Measurements from ENCODE around the gene CDC42. TPM values are rescaled to one million over a fixed set of nuclear protein-coding genes. Genes with fewer than 3 reads are reported as not detected.
A peak's percentile ranks its signal among the peaks of the same experiment; 100 is the strongest.
"Not testable (repeated sequence)": the region's sequence is repeated elsewhere in the genome, so short reads cannot be mapped to it uniquely, and the experiment has no call there.

Gene CDC42
- total RNA-seq (100 to 1,000 TPM; 186 to 385 (median 305) TPM), polyA plus RNA-seq (100 to 1,000 TPM; 186 to 427 TPM), total RNA-seq (225 reads per million, percentile 94 among the genes with 10 or more reads in this experiment)

DNA sequence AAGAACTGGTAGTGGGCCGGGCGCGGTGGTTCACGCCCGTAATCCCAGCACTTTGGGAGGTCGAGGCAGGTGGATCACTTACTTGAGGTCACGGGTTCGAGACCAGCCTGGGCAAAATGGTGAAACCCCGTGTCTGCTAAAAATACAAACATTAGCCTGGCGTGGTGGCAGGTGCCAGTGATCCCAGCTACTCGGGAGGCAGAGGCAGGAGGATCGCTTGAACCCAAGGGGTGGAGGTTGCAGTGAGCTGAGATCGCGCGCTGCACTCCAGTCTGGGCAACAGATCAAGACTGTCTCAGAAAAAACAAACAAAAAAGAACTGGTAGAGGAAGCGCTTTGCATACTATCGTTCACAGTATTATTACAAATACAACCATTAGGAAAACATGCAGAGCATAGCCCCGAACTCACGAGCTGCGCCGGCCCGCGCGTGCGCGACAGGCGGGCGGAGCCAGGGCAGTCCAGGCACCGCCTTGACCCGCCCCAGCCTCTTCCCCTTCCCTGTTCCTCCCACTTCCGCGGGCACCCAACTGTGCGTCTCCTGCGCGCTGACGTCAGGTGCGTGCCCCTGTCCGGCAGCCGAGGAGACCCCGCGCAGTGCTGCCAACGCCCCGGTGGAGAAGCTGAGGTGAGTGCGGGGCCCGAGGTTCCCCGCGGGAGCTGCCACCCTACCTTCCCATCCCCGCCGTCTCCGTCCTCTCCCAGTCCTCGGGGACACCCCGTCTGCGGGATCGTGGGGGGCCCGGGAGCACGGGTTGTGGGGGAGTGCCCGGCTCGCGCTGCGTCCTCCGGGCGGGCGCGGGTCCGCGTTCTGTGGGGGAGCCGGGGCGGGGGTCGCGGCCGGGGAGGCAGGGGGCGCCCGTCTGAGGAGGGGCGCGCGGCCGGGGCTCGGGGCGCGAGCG lies at the start of gene CDC42:
Gene CDC42 (plus strand): TSS at position 595 of the 902 bp plus-strand sequence. CDS start 25,770 bp downstream, outside the sequence.
- Histone ChIP-seq H3K4me3 (ENCODE audit: low read length) (peak within 1 kb of the TSS; percentile 74), H3K27ac (ENCODE audit: low read depth, low read length) (peak within 1 kb of the TSS; percentile 98), H3K36me3 (ENCODE audit: control insufficient read depth in 2 of 3, insufficient read depth in 3 of 3, low read length in 3 of 3) (peaks cover 0 to 11% (median 3%) of the 10 kb centered on the region in 3 experiments), H3K9me3 (ENCODE audit: control insufficient read depth in 2 of 3, low read length in 3 of 3) (no peaks in the 10 kb centered on the region), H3K4me1 (ENCODE audit: control insufficient read depth in 2 of 2, insufficient read depth in 2 of 2, low read length in 2 of 2) (peaks cover 38 to 45% of the 10 kb centered on the region in 2 donors), H3K27me3 (ENCODE audit: control insufficient read depth in 2 of 2, insufficient read depth in 2 of 2, low read length in 2 of 2) (no peaks in the 10 kb centered on the region)
- Mint-ChIP-seq H3K4me1 (peaks cover 50 to 79% (median 61%) of the 10 kb centered on the region in 7 donors), H3K4me3 (peak within 1 kb of the TSS; percentile 96 to 100 (median 99)), H3K27me3 (peaks cover 0 to 2% (median 0%) of the 10 kb centered on the region in 5 donors), H3K36me3 (peaks cover 0 to 28% (median 16%) of the 10 kb centered on the region in 5 donors), H3K9me3 (peaks cover 0 to 7% (median 0%) of the 10 kb centered on the region in 11 donors), H3K27ac (peak within 1 kb of the TSS; percentile 91 to 100 (median 99))
- DNase-seq (peak; percentile 95 to 99 (median 98)), ATAC-seq (peak; percentile 96)
- ChIA-PET CTCF (interaction anchor here (1.0 to 5.0 kb wide), 6 partner anchors 11 to 29 kb away, joined by 3 to 56 read pairs (median 4); no protein-coding TSS in a partner anchor), POLR2A (interaction anchor here (0.7 to 16.8 kb wide), 9 partner anchors 14 to 759 kb away, joined by 3 to 774 read pairs (median 11); no protein-coding TSS in a partner anchor)
- intact Hi-C loops (cut with micrococcal nuclease), result loop anchor here (1.0 to 5.0 kb wide), 7 partner anchors 12 to 400 kb away; partner anchors contain the start of gene USP48 (in 2 of the 2)

DNA sequence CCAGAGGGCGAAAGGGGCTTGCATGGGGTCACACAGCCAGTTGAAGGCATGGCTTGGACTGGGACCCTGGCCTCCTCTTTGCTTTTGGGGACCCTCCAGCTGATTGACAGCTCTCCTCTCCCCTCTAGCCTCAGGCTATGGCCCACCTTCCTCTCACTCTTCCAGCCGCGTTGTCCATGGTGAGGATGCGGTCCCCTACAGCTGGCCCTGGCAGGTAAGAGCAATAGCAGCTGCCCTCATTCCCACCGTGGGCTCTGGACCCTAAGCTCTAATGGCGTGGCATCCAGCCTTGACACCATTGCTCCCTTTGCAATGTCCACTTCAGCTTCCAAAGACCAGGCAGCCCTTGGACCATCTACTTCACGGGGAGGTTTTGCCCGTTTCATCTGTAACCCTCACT lies 49.6 kb upstream of the CDC42 start:
- H3K36me3 ChIP-seq (ENCODE audit: control insufficient read depth in 2 of 3, insufficient read depth in 3 of 3, low read length in 3 of 3); H3K9me3 Mint-ChIP-seq; ATAC-seq; H3K27me3 Mint-ChIP-seq; H3K27ac Mint-ChIP-seq; DNase-seq; H3K36me3 Mint-ChIP-seq; H3K9me3 ChIP-seq (ENCODE audit: control insufficient read depth in 2 of 3, low read length in 3 of 3); CTCF ChIA-PET; H3K4me3 Mint-ChIP-seq; POLR2A ChIA-PET; intact Hi-C loops (cut with micrococcal nuclease); H3K4me3 ChIP-seq (ENCODE audit: low read length); H3K27ac ChIP-seq (ENCODE audit: low read depth, low read length); H3K4me1 Mint-ChIP-seq; H3K4me1 ChIP-seq (ENCODE audit: control insufficient read depth in 2 of 2, insufficient read depth in 2 of 2, low read length in 2 of 2); H3K27me3 ChIP-seq (ENCODE audit: control insufficient read depth in 2 of 2, insufficient read depth in 2 of 2, low read length in 2 of 2): not testable (repeated sequence)

DNA sequence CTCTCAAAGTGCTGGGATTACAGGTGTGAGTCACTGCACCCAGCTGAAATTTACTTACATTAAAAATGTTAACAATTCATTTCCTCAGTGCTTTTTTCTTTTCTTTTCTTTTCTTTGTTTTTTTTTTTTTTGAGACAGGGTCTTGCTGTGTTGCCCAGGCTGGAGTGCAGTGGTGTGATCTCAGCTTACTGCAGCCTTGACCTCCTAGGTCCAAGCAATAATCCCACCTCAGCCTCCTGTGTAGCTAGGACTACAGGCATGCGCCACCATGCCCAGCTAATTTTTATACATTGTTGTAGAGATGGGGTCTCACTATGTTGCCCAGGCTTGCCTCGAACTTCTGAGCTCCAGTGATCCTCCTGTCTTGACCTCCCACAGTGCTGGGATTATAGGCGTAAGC lies 48.5 kb upstream of the CDC42 start:
- ATAC-seq; intact Hi-C loops (cut with micrococcal nuclease); H3K27me3 ChIP-seq (ENCODE audit: control insufficient read depth in 2 of 2, insufficient read depth in 2 of 2, low read length in 2 of 2); H3K9me3 Mint-ChIP-seq; H3K4me1 ChIP-seq (ENCODE audit: control insufficient read depth in 2 of 2, insufficient read depth in 2 of 2, low read length in 2 of 2); H3K36me3 Mint-ChIP-seq; H3K36me3 ChIP-seq (ENCODE audit: control insufficient read depth in 2 of 3, insufficient read depth in 3 of 3, low read length in 3 of 3); DNase-seq; H3K9me3 ChIP-seq (ENCODE audit: control insufficient read depth in 2 of 3, low read length in 3 of 3); H3K27ac ChIP-seq (ENCODE audit: low read depth, low read length); H3K4me3 ChIP-seq (ENCODE audit: low read length); CTCF ChIA-PET; POLR2A ChIA-PET; H3K4me3 Mint-ChIP-seq; H3K4me1 Mint-ChIP-seq; H3K27me3 Mint-ChIP-seq: not testable (repeated sequence)
- peak overlapping the region in 1 of 9 donors; percentile 55 for H3K27ac Mint-ChIP-seq

DNA sequence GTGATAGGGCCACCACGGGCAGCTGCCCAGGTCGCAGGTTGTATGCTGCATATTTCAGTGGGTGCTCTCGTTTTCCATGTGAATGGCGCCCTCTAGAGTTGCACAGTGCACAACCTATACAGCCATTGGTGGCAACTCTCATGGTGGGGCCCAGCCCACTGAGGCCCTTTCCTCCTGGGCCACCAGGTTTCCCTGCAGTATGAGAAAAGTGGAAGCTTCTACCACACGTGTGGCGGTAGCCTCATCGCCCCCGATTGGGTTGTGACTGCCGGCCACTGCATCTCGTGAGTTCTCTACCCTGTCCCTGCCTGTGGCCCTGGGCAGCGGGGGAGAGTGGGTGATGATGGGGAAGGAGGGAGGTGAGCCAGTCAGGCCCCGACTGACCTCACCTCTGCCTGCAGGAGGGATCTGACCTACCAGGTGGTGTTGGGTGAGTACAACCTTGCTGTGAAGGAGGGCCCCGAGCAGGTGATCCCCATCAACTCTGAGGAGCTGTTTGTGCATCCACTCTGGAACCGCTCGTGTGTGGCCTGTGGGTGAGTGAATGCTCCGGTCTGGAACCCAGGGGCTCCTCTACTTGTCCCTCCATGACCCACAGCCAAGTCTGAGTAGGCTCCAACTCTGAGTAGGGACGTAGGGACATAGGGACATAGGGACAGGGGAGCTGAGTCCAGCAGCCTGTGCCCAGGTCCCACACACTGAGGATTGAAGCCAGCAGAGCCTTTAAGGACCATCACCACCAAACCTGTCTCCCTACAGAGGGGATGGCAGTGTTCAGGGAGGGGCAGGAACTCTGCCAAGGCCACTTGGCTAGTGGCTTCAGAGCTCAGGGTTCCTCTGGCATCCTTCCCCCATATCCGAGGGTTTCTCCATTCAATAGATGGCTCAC lies 47.0 kb upstream of the CDC42 start:
- H3K27me3 Mint-ChIP-seq; H3K27ac Mint-ChIP-seq; H3K36me3 Mint-ChIP-seq; H3K4me1 Mint-ChIP-seq; H3K27me3 ChIP-seq (ENCODE audit: control insufficient read depth in 2 of 2, insufficient read depth in 2 of 2, low read length in 2 of 2); POLR2A ChIA-PET; H3K9me3 ChIP-seq (ENCODE audit: control insufficient read depth in 2 of 3, low read length in 3 of 3); H3K4me3 ChIP-seq (ENCODE audit: low read length); H3K36me3 ChIP-seq (ENCODE audit: control insufficient read depth in 2 of 3, insufficient read depth in 3 of 3, low read length in 3 of 3); intact Hi-C loops (cut with micrococcal nuclease); H3K4me1 ChIP-seq (ENCODE audit: control insufficient read depth in 2 of 2, insufficient read depth in 2 of 2, low read length in 2 of 2); H3K4me3 Mint-ChIP-seq; H3K9me3 Mint-ChIP-seq; H3K27ac ChIP-seq (ENCODE audit: low read depth, low read length): not testable (repeated sequence)
- CTCF ChIA-PET, result interaction anchor here (0.5 kb wide), 1 partner anchor 175 kb away, joined by 3 read pairs; no protein-coding TSS in a partner anchor
- ATAC-seq, result peak; percentile 67
- DNase-seq, result peak in 3 of 9 donors; percentile 8 to 40 (median 11)

DNA sequence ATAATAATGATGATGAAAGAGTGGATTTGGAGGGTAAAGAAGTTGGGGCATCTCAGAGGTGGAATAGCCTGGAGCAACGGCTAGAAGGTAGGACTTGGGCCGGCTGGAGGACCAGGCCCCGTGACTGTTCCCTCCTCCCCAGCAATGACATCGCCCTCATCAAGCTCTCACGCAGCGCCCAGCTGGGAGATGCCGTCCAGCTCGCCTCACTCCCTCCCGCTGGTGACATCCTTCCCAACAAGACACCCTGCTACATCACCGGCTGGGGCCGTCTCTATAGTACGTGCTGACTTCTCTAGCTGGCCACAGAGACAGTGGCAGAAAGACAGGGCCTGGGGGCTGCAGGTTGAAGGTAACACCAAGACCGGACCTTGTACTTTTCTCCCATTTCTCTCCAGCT lies 45.8 kb upstream of the CDC42 start:
- H3K9me3 ChIP-seq (ENCODE audit: control insufficient read depth in 2 of 3, low read length in 3 of 3); H3K36me3 Mint-ChIP-seq; DNase-seq; H3K27me3 ChIP-seq (ENCODE audit: control insufficient read depth in 2 of 2, insufficient read depth in 2 of 2, low read length in 2 of 2); intact Hi-C loops (cut with micrococcal nuclease); H3K27me3 Mint-ChIP-seq; H3K27ac ChIP-seq (ENCODE audit: low read depth, low read length); H3K9me3 Mint-ChIP-seq; H3K4me1 ChIP-seq (ENCODE audit: control insufficient read depth in 2 of 2, insufficient read depth in 2 of 2, low read length in 2 of 2); H3K4me3 ChIP-seq (ENCODE audit: low read length); ATAC-seq; H3K4me3 Mint-ChIP-seq; H3K36me3 ChIP-seq (ENCODE audit: control insufficient read depth in 2 of 3, insufficient read depth in 3 of 3, low read length in 3 of 3); H3K27ac Mint-ChIP-seq; CTCF ChIA-PET; POLR2A ChIA-PET; H3K4me1 Mint-ChIP-seq: not testable (repeated sequence)

DNA sequence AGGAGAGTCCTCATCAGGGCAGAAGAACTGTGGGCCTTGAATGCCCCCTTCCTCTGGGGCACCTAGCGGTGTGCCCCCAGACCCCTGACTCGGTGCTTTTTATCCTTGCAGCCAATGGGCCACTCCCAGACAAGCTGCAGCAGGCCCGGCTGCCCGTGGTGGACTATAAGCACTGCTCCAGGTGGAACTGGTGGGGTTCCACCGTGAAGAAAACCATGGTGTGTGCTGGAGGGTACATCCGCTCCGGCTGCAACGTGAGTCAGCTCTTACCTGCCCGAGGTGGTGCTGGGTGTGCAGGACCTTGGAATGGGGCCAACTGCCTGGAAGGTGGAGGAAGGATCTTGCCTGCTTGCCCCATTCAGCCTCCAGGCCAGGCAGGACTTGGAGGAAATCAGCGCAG lies 45.2 kb upstream of the CDC42 start:
- H3K4me1 ChIP-seq (ENCODE audit: control insufficient read depth in 2 of 2, insufficient read depth in 2 of 2, low read length in 2 of 2); H3K36me3 ChIP-seq (ENCODE audit: control insufficient read depth in 2 of 3, insufficient read depth in 3 of 3, low read length in 3 of 3); H3K4me3 ChIP-seq (ENCODE audit: low read length); H3K9me3 Mint-ChIP-seq; H3K9me3 ChIP-seq (ENCODE audit: control insufficient read depth in 2 of 3, low read length in 3 of 3); H3K27ac Mint-ChIP-seq; DNase-seq; H3K27me3 Mint-ChIP-seq; H3K27ac ChIP-seq (ENCODE audit: low read depth, low read length); CTCF ChIA-PET; POLR2A ChIA-PET; H3K36me3 Mint-ChIP-seq; H3K27me3 ChIP-seq (ENCODE audit: control insufficient read depth in 2 of 2, insufficient read depth in 2 of 2, low read length in 2 of 2); H3K4me1 Mint-ChIP-seq; H3K4me3 Mint-ChIP-seq; ATAC-seq; intact Hi-C loops (cut with micrococcal nuclease): not testable (repeated sequence)

All from naive thymus-derived CD4-positive, alpha-beta T cell (primary cell).